HCT116 (cell line): ENCODE measurements around the gene ITIH3. TPM values are rescaled to one million over a fixed set of nuclear protein-coding genes. Genes with fewer than 3 reads are reported as not detected.

Experiments
- ATAC-seq: fragments of 200-7000 bp; cut with Tn5 transposase; 2 replicates; pipeline ENCODE4 v1.9.1; 2020; ENCODE audit warnings: mild to moderate bottlenecking, moderate library complexity
- BruUV-seq: library from RNA; stranded (reverse); fragments of 400-500 nt; replicated peaks from 2 replicates; lab custom pipeline; 2021; lab: Mats Ljungman, UMichigan
- CTCF ChIA-PET: fragments of 300-600 bp; sonication (Branson Sonifier 250); formaldehyde crosslinking; loops from one replicate; lab custom pipeline; 2021; ENCODE audit warnings: antibody characterized with exemption; lab: Charles Lee
- POLR2A ChIA-PET: fragments of 300-600, 350-600 bp; sonication (Branson Sonifier 250); formaldehyde crosslinking; loops from one replicate; lab custom pipeline; 2021; ENCODE audit warnings: antibody characterized with exemption; lab: Charles Lee
- RAD21 ChIA-PET, 2 experiments: fragments of 300-600 bp; sonication (Branson Sonifier 250); formaldehyde crosslinking; loops; one replicate each; lab custom pipeline; 2023; ENCODE audit warnings: low total read pairs in 2 of 2; ENCODE audit not compliant: uncharacterized antibody in 2 of 2, unreplicated experiment in 2 of 2, low non-redundant PET in 1 of 2; lab: Charles Lee
- DNase-seq: peaks from one replicate; pipeline ENCODE4 v3.0.0-alpha.2; 2010; ENCODE audit warnings: low read depth, low spot score
- H2AFZ ChIP-seq: fragments of 200-600 bp; shearing (Covaris generic), sonication (generic); 2 replicates; pipeline ENCODE4 v1.6.1; 2017; ENCODE audit warnings: low read depth, mixed run types, mixed read lengths, antibody characterized with exemption, low read length; ENCODE audit not compliant: poor library complexity, severe bottlenecking
- H3K27ac ChIP-seq: 2 replicates; pipeline ENCODE4 v1.5.1; 2012; ENCODE audit warnings: low read depth, low read length
- H3K27me3 ChIP-seq: fragments of 200-600 bp; sonication (generic); 2 replicates; pipeline ENCODE4 v1.6.1; 2016; ENCODE audit warnings: mixed run types, low read length, mixed read lengths; ENCODE audit not compliant: insufficient read depth
- H3K36me3 ChIP-seq, 2 experiments: fragments of 200-500 bp in 1 of 2; fragments of 200-600 bp in 1 of 2; sonication (Bioruptor generic) in 1 of 2; sonication (generic) in 1 of 2; 2 replicates each; pipeline versions ENCODE4 v1.5.1 to v1.6.1; 2014 to 2016; ENCODE audit warnings: low read length in 2 of 2, inconsistent platforms in 1 of 2, mixed read lengths in 1 of 2, mixed run types in 1 of 2; ENCODE audit not compliant: insufficient read depth in 2 of 2, control insufficient read depth in 1 of 2
- H3K4me1 ChIP-seq, 2 experiments: fragments of 200-600 bp in 1 of 2; sonication (generic) in 1 of 2; 2 replicates each; pipeline versions ENCODE4 v1.5.1 to v1.6.1; 2012 to 2017; ENCODE audit warnings: low read length in 2 of 2, inconsistent platforms in 1 of 2, mild to moderate bottlenecking in 1 of 2, mixed read lengths in 1 of 2, mixed run types in 1 of 2, moderate library complexity in 1 of 2; ENCODE audit not compliant: insufficient read depth in 2 of 2, control insufficient read depth in 1 of 2
- H3K4me2 ChIP-seq: fragments of 200-600 bp; sonication (generic); 2 replicates; pipeline ENCODE4 v1.6.1; 2017; ENCODE audit warnings: mixed run types, low read length, mixed read lengths
- H3K4me3 ChIP-seq, 2 experiments: fragments of 200-600 bp in 1 of 2; sonication (generic) in 1 of 2; replicated peaks in 1 of 2; 2 replicates each; pipeline ENCODE4 v1.5.1; 2011 to 2016; ENCODE audit warnings: low read length in 2 of 2, control low read depth in 1 of 2, low read depth in 1 of 2, mild to moderate bottlenecking in 1 of 2, mixed read lengths in 1 of 2, mixed run types in 1 of 2
- H3K79me2 ChIP-seq: fragments of 200-600 bp; sonication (generic); 2 replicates; pipeline ENCODE4 v1.6.1; 2017; ENCODE audit warnings: mild to moderate bottlenecking, mixed run types, low read length, moderate library complexity, mixed read lengths; ENCODE audit not compliant: insufficient read depth
- H3K9ac ChIP-seq: fragments of 200-600 bp; sonication (generic); 2 replicates; pipeline ENCODE4 v1.6.1; 2016; ENCODE audit warnings: low read length, mixed read lengths
- H3K9me2 ChIP-seq: fragments of 200-600 bp; sonication (generic), shearing (Covaris generic); 2 replicates; pipeline ENCODE4 v1.6.1; 2017; ENCODE audit warnings: mixed run types, mild to moderate bottlenecking, moderate library complexity; ENCODE audit not compliant: insufficient read depth
- H3K9me3 ChIP-seq, 2 experiments: fragments of 200-500 bp in 1 of 2; fragments of 200-600 bp in 1 of 2; sonication (Bioruptor generic) in 1 of 2; sonication (generic) in 1 of 2; 2 replicates each; pipeline ENCODE4 v1.6.1; 2014 to 2017; ENCODE audit warnings: low read length in 2 of 2, mixed read lengths in 2 of 2, inconsistent platforms in 1 of 2, low read depth in 1 of 2, mild to moderate bottlenecking in 1 of 2, mixed run types in 1 of 2, moderate library complexity in 1 of 2; ENCODE audit not compliant: control insufficient read depth in 1 of 2, insufficient read depth in 1 of 2
- H4K20me1 ChIP-seq: fragments of 200-600 bp; sonication (generic), shearing (Covaris generic); 2 replicates; pipeline ENCODE4 v1.6.1; 2017; ENCODE audit warnings: mixed run types, mild to moderate bottlenecking, moderate library complexity; ENCODE audit not compliant: insufficient read depth
- CBX3 ChIP-seq: IDR thresholded peaks from 2 replicates; pipeline ENCODE4 v1.6.1; 2012; ENCODE audit warnings: low read depth
- CTCF ChIP-seq, 3 experiments: fragments of 200-600 bp in 1 of 3; sonication (generic) in 1 of 3; IDR thresholded peaks in 2 of 3; conservative IDR thresholded peaks in 1 of 3; 2 replicates each; pipeline ENCODE4 v1.5.1; 2012 to 2017; ENCODE audit warnings: low read depth in 2 of 3, low read length in 2 of 3, antibody characterized with exemption in 1 of 3, borderline replicate concordance in 1 of 3, control low read depth in 1 of 3, mild to moderate bottlenecking in 1 of 3, mixed read lengths in 1 of 3, mixed run types in 1 of 3, moderate library complexity in 1 of 3; ENCODE audit not compliant: insufficient read depth in 1 of 3
- EGR1 ChIP-seq: IDR thresholded peaks from 2 replicates; pipeline ENCODE4 v1.6.1; 2012; ENCODE audit warnings: low read depth
- EZH2phosphoT487 ChIP-seq: fragments of 200-600 bp; IDR thresholded peaks from 2 replicates; pipeline ENCODE4 v1.6.1; 2018; ENCODE audit warnings: antibody characterized with exemption, borderline replicate concordance
- FOSL1 ChIP-seq: IDR thresholded peaks from 2 replicates; pipeline ENCODE4 v1.6.1; 2012; ENCODE audit warnings: low read depth
- MAX ChIP-seq: IDR thresholded peaks from 2 replicates; pipeline ENCODE4 v1.6.1; 2012
- POLR2A ChIP-seq: IDR thresholded peaks from 2 replicates; pipeline ENCODE4 v1.7.0; 2011; ENCODE audit warnings: borderline replicate concordance; ENCODE audit not compliant: insufficient read depth, insufficient read length; ENCODE audit errors: extremely low read depth
- RAD21 ChIP-seq: IDR thresholded peaks from 2 replicates; pipeline ENCODE4 v1.6.1; 2012; ENCODE audit warnings: low read depth, mild to moderate bottlenecking
- REST ChIP-seq: IDR thresholded peaks from 2 replicates; pipeline ENCODE4 v1.6.1; 2012; ENCODE audit warnings: low read depth
- SIN3A ChIP-seq: IDR thresholded peaks from 2 replicates; pipeline ENCODE4 v1.6.1; 2012; ENCODE audit warnings: low read depth
- SRF ChIP-seq: IDR thresholded peaks from 2 replicates; pipeline ENCODE4 v1.6.1; 2012; ENCODE audit warnings: low read depth
- TCF7L2 ChIP-seq: IDR thresholded peaks from 2 replicates; pipeline ENCODE4 v1.7.0; 2011; ENCODE audit warnings: borderline replicate concordance, inconsistent platforms; ENCODE audit not compliant: insufficient read depth, insufficient read length; ENCODE audit errors: extremely low read depth
- intact Hi-C: fragments of 100-400 bp; cut with micrococcal nuclease; formaldehyde crosslinking; loops from 2 replicates; pipeline ENCODE4 v1.10.0; 2022
- total RNA-seq: library from RNA; stranded (reverse); gene quantifications from one replicate; pipeline ENCODE4 v1.2.1, GENCODE V29; 2021; ENCODE audit not compliant: unreplicated experiment
- TF ChIP-seq, protein P1 (sequence below): IDR thresholded peaks from 2 replicates; pipeline ENCODE4 v1.6.1; 2012

Gene ITIH3
- total RNA-seq, 1 experiment from 2014 or later: 0.44 TPM

DNA sequence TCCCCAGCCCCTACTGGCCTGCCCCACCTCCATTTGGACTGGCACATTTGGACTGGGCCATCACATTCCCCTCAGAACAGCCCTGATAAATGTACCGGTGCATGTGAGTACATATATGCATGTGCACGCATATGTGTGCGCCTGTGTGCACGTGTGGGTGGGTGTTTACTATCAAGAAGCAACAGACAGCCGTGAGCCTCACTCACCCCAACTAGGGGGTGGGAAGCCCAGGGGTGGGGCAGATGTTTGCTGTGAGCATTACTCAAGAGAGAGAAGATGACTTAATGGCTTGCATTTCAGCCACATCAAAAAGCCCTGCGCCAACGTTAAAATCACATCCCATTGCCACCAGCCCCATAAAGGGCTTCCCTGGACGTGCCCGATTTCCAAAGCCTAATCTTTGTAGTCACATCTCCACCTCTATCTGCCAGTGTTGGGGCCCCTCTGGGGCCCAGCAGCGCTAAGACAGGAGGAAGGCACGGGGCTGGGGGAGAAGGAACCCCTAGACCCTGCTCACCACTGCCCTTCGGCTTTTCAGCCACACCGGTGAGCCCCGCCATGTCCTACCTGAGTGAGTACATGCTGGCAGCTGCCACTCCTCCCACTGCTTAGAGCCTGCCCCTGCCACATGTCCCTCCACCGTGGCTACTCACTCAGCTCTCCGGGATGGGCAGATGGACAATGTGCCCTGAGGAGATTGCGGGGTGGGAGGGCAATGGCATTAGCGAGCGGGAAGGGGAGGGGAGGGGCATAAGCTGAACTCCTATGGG lies 10.9 kb downstream of the ITIH3 start:
- Histone ChIP-seq H4K20me1 (no peaks in the 10 kb centered on the region), H2AFZ (no peak overlapping the region), H3K27ac (no peak overlapping the region), H3K4me3 (no peak overlapping the region), H3K9me3 (no peaks in the 10 kb centered on the region), H3K4me1 (no peaks in the 10 kb centered on the region), H3K79me2 (no peaks in the 10 kb centered on the region), H3K27me3 (no peaks in the 10 kb centered on the region), H3K4me2 (no peak overlapping the region), H3K36me3 (no peaks in the 10 kb centered on the region), H3K9ac (no peak overlapping the region), H3K9me2 (no peaks in the 10 kb centered on the region)
- ChIA-PET POLR2A (no interaction called here), CTCF (no interaction called here), RAD21 (no interaction called here)
- intact Hi-C loops: no loop called here
- DNase-seq (no peak), ATAC-seq (no peak)
- BruUV-seq: no TSS peak
- TF ChIP-seq EGR1 (no peak), MAX (no peak), SRF (no peak), FOSL1 (no peak), EZH2phosphoT487 (no peak), CTCF (IDR thresholded peaks at IDR 0.05 in 2 of 3, conservative IDR thresholded peaks at IDR 0.05 in 1 of 3; ENCODE audit: borderline replicate concordance in 1 of 3, insufficient read depth in 1 of 3, low read depth in 2 of 3, low read length in 2 of 3) (no peak), POLR2A (no peak), RAD21 (no peak), REST (no peak), SIN3A (no peak), TCF7L2 (no peak), CBX3 (no peak)
- TF ChIP-seq, protein P1, sequence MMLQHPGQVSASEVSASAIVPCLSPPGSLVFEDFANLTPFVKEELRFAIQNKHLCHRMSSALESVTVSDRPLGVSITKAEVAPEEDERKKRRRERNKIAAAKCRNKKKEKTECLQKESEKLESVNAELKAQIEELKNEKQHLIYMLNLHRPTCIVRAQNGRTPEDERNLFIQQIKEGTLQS: no peak
